ENCODE results near the gene IKBIP.
"Not testable (repeated sequence)": the region's sequence is repeated elsewhere in the genome, so short reads cannot be mapped to it uniquely, and the experiment has no call there.

IKBIP gene

GRCh38 chr12:98644712-98645571 lies at the start of gene IKBIP, which contains the start of gene APAF1:
Gene IKBIP, minus strand, starts transcription at chr12:98644788. Its CDS starts 87 bp downstream, at chr12:98644701.
Gene APAF1, plus strand, starts transcription at chr12:98645290. Its CDS starts 3,070 bp downstream, at chr12:98648360.
- peak; percentile 93 for DNase-seq (ENCODE audit: low spot score)

GRCh38 chr12:98691351-98691750 lies 46.8 kb upstream of the IKBIP start:
- no peak for DNase-seq (ENCODE audit: low spot score)

- no peak for DNase-seq (ENCODE audit: low spot score)
Observed at GRCh38 chr12:98686603-98687002, 42.0 kb upstream of the IKBIP start.

GRCh38 chr12:98684199-98684598 lies 39.6 kb upstream of the IKBIP start:
- no peak for DNase-seq (ENCODE audit: low spot score)

- DNase-seq (ENCODE audit: low spot score) = no peak
Observed at GRCh38 chr12:98679611-98680005, 35.0 kb upstream of the IKBIP start.

- no peak for DNase-seq (ENCODE audit: low spot score)
Observed at GRCh38 chr12:98678946-98679610, 34.5 kb upstream of the IKBIP start.

GRCh38 chr12:98678236-98678945 lies 33.8 kb upstream of the IKBIP start:
- DNase-seq (ENCODE audit: low spot score) = no peak

GRCh38 chr12:98674841-98675240 lies 30.3 kb upstream of the IKBIP start:
- no peak for DNase-seq (ENCODE audit: low spot score)

- DNase-seq (ENCODE audit: low spot score) = no peak
Observed at GRCh38 chr12:98671459-98671858, 26.9 kb upstream of the IKBIP start.

GRCh38 chr12:98669751-98670150 lies 25.2 kb upstream of the IKBIP start:
- DNase-seq (ENCODE audit: low spot score) = no peak

- no peak for DNase-seq (ENCODE audit: low spot score)
Observed at GRCh38 chr12:98660521-98660920, 15.9 kb upstream of the IKBIP start.

- no peak for DNase-seq (ENCODE audit: low spot score)
Observed at GRCh38 chr12:98656289-98657101, 11.9 kb upstream of the IKBIP start.

- DNase-seq (ENCODE audit: low spot score) = peak; percentile 55
Observed at GRCh38 chr12:98653866-98654493, 9.4 kb upstream of the IKBIP start.

GRCh38 chr12:98651328-98651727 lies 6.7 kb upstream of the IKBIP start:
- no peak for DNase-seq (ENCODE audit: low spot score)

GRCh38 chr12:98646294-98647090 lies 1.9 kb upstream of the IKBIP start:
- DNase-seq (ENCODE audit: low spot score) = peak; percentile 34

- DNase-seq (ENCODE audit: low spot score) = peak; percentile 25
Observed at GRCh38 chr12:98645572-98646067, 1.0 kb upstream of the IKBIP start.

GRCh38 chr12:98644433-98644711 lies 216 bp downstream of the IKBIP start:
- DNase-seq (ENCODE audit: low spot score) = peak; percentile 69

GRCh38 chr12:98642801-98643200 lies 1.8 kb downstream of the IKBIP start:
- DNase-seq (ENCODE audit: low spot score) = not testable (repeated sequence)

- DNase-seq (ENCODE audit: low spot score) = no peak
Observed at GRCh38 chr12:98639491-98639890, 5.1 kb downstream of the IKBIP start.

GRCh38 chr12:98638009-98638408 lies 6.6 kb downstream of the IKBIP start:
- DNase-seq (ENCODE audit: low spot score) = no peak

Data from SW480 (cell line).